NB4 (cell line): ENCODE results near the gene NEK3.
"Not testable (repeated sequence)": the region's sequence is repeated elsewhere in the genome, so short reads cannot be mapped to it uniquely, and the experiment has no call there.

Experiments
- MYC ChIP-seq: IDR thresholded peaks from 2 replicates; pipeline ENCODE4 v1.6.1; 2011; ENCODE audit warnings: low read depth, low read length
- POLR2A ChIP-seq: IDR thresholded peaks from 2 replicates; pipeline ENCODE4 v1.6.1; 2011; ENCODE audit warnings: mild to moderate bottlenecking; ENCODE audit not compliant: insufficient read length; ENCODE audit errors: extremely low read depth
- TF ChIP-seq, protein P1 (sequence below): IDR thresholded peaks from one replicate; pipeline ENCODE4 v1.5.1; 2012; ENCODE audit warnings: low read depth, low read length

DNA sequence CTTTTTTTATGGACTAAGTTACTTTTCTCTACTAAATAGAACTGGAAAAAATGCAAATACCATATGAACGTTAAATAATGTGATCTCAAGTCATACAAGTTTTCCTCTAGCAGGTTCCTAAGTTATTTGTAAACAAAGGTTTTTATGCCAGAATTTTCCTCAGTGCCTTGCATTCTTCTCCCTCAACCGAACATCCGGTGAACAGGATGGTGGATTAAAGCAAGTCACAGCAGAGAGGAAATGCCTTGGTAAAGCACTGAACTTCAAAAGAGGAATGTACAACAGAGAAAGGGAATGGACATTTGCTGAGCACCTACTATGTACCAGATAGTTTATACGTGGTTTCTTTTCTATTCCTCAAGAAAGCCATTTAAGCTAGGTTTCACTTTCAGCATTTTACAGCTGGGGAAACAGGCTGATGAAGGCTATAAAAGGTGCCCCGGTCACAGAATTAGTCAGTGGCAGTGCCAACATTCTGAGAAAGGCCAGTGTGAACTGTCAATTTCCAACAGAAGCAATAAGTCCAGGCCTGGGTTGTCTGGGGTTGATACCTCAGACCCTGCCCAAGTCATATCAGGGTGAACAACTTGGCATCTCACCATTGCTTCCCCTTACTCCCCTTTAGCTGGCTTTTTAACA lies 22.0 kb upstream of the NEK3 start:
- TF ChIP-seq POLR2A, MYC: not testable (repeated sequence)
- TF ChIP-seq, protein P1, sequence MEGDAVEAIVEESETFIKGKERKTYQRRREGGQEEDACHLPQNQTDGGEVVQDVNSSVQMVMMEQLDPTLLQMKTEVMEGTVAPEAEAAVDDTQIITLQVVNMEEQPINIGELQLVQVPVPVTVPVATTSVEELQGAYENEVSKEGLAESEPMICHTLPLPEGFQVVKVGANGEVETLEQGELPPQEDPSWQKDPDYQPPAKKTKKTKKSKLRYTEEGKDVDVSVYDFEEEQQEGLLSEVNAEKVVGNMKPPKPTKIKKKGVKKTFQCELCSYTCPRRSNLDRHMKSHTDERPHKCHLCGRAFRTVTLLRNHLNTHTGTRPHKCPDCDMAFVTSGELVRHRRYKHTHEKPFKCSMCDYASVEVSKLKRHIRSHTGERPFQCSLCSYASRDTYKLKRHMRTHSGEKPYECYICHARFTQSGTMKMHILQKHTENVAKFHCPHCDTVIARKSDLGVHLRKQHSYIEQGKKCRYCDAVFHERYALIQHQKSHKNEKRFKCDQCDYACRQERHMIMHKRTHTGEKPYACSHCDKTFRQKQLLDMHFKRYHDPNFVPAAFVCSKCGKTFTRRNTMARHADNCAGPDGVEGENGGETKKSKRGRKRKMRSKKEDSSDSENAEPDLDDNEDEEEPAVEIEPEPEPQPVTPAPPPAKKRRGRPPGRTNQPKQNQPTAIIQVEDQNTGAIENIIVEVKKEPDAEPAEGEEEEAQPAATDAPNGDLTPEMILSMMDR: not testable (repeated sequence)
